ENCODE results near the gene RBFOX1.

RBFOX1 gene

DNA sequence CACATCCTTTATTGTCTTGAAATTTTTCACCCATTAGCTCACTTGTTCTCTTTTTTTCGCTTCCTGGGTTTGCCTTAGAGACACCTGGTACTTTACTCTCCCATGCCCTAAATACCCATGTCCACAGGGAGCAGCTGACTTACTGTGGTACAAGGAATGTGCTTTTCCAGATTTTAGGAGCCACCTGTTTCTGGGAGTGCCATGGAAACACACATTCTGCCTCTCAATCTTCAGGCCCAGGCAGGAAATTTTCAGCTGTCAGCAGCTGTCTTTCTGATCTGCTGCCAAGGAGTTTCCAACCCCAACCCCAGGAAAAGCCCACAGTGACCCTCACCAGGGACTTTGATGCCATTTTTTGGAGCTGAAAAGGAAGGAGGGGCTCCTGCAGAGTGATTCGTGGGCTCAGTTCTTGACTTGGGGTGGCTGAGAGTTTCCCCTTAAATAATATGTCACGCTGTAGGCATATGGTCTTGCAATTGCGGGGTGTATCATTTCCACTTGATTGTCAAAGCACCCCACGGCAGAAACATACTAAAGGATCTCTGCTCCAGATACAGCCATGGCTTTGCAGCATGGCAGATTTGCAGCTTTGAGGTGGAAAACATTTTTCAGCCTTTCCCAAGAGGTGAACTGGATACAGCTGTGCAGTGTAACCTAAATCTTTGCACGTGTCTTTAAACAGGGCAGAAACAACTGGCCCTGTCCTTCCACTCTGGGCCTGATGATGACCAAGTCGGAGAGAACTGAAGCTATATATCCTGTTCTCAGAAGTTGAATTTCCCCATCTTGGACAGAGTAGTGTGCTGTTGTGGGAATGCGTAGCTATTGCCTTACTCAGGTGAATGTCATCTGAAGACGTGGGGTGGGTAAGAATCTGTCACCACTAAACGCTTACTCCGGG is 19.2 kb downstream of the RBFOX1 start:
- Mint-ChIP-seq H3K27me3 (no peaks in the 10 kb centered on the region), H3K4me1 (no peaks in the 10 kb centered on the region), H3K4me3 (no peak overlapping the region), H3K9me3 (peaks cover 5% of the 10 kb centered on the region), H3K27ac (no peak overlapping the region), H3K36me3 (no peaks in the 10 kb centered on the region)

DNA sequence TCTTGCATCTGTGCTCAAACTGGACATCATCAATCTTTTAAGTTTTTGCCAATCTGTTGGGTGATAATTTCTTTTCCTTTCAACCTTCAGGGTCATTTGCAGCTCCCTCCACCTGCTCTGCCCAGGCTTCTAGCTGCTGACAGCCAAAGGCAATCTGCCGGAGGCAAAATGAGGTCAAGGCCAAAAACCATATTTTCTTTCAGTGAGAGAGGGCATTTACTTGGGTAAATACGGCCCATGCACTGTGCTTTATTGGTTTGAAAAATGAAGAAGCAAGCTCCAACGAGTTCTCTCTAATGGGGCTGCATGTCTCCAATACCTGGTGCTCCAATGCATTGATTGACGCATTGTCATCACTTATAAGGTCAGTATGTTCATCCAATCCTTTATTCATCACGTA is 23.1 kb downstream of the RBFOX1 start:
- no peak overlapping the region for H3K27ac Mint-ChIP-seq
- no peaks in the 10 kb centered on the region for H3K36me3 Mint-ChIP-seq
- H3K27me3 Mint-ChIP-seq, result no peaks in the 10 kb centered on the region
- H3K4me3 Mint-ChIP-seq, result no peak overlapping the region
- H3K4me1 Mint-ChIP-seq, result no peaks in the 10 kb centered on the region
- peaks cover 5% of the 10 kb centered on the region for H3K9me3 Mint-ChIP-seq

DNA sequence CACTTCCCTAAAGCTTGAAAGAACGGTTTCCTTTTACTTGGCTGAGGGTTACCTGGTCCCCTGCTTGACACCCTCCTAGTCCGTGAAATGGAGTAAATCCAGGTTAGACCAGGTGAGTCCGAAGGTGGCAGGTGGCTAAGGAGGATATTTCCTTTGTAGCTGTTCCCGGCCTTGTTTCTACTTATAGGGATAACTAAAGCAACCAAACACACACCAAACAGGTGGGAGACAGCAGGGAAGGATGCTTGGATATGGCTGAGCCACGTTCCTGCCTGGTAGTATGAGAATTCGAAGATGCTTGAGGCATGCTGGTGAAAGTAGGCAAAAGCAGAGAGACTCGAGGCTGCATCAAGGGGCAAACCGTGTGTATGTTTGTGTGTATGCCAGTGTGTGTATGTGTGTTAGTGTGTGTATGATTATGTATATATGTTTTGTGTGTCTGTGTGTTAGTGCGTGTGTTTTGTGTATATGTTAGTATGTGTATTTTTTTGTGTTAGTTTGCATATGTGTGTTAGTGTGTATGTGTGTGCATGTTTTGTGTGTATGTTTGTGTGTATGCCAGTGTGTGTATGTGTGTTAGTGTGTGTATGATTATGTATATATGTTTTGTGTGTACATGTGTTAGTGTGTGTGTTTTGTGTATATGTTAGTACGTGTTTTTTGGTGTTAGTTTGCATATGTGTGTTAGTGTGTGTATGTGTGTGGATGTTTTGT is 28.9 kb downstream of the RBFOX1 start:
- H3K4me3 Mint-ChIP-seq, result no peak overlapping the region
- no peak overlapping the region for H3K27ac Mint-ChIP-seq
- H3K27me3 Mint-ChIP-seq, result no peaks in the 10 kb centered on the region
- no peaks in the 10 kb centered on the region for H3K4me1 Mint-ChIP-seq
- peaks cover 4% of the 10 kb centered on the region for H3K9me3 Mint-ChIP-seq
- H3K36me3 Mint-ChIP-seq, result no peaks in the 10 kb centered on the region

DNA sequence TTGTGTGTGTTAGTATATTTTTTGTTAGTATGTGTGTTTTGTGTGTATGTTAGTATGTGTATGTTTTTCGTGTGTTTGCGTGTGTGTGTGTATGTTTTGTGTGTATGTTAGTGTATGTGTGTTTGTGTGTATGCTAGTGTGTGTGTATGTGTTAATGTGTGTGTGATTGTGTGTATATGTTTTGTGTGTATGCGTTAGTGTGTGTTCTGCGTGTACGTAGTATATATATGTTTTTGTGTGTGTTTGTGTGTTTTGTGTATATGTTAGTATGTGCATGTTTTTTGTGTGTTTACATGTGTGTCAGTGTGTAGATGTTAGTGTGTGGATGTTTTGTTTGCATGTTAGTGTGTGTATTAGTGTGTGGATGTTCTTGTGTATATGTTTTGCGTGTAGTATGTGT is 29.6 kb downstream of the RBFOX1 start:
- no peaks in the 10 kb centered on the region for H3K4me1 Mint-ChIP-seq

DNA sequence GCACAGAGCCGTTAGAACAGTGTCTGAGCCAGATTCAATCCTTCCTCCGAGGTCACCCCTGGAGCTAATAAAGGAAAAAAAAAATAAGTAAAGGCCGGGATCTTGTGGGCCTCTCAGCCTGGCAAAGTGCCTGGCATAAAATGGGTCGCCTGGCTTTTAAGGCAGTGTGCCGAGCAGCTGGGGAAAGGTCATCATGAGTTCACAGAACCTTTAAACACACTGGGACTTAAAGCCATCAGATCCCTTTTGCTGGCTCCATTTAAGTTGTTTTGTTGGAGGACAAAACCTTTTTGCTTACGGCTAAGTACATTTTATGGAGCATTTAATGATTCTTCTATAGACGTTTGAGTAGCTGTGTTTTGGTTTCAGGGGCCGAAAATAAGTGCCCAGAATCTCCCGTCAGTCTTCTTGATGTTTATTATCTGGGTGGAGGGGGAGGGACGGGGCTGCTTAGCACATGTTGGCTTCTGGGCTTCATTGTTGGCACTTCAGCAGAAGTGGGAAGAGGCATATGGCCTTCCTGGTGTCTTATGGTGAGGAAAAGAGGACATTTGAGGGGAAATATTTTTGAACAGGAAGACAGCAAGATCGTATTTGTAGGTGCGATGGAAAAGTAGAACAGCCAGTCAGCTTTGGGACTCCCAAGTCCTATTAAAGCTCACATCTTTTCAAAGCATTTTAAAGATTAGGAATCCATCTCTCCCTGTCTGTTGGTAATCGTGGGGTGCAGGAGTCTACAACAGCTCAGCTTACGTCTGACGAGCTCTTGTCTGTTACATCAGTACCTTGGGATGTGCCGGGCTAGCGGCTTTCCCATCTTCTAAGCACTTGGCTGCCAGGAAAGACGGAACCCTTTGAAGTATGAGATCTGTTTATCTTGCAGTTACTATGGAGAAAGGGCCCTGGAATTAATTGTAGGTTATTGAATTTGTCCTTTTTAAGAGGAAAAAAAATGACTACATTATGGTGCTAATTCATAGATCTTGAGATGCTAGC is 31.1 kb downstream of the RBFOX1 start:
- H3K36me3 Mint-ChIP-seq, result no peaks in the 10 kb centered on the region
- no peaks in the 10 kb centered on the region for H3K27me3 Mint-ChIP-seq
- no peak overlapping the region for H3K27ac Mint-ChIP-seq
- no peaks in the 10 kb centered on the region for H3K4me1 Mint-ChIP-seq
- no peak overlapping the region for H3K4me3 Mint-ChIP-seq
- H3K9me3 Mint-ChIP-seq, result peaks cover 4% of the 10 kb centered on the region

More for the DNA sequence above, 29.6 kb downstream of the RBFOX1 start:
- peaks cover 4% of the 10 kb centered on the region for H3K9me3 Mint-ChIP-seq
- no peak overlapping the region for H3K27ac Mint-ChIP-seq
- H3K27me3 Mint-ChIP-seq, result no peaks in the 10 kb centered on the region
- no peaks in the 10 kb centered on the region for H3K36me3 Mint-ChIP-seq
- H3K4me3 Mint-ChIP-seq, result no peak overlapping the region

DNA sequence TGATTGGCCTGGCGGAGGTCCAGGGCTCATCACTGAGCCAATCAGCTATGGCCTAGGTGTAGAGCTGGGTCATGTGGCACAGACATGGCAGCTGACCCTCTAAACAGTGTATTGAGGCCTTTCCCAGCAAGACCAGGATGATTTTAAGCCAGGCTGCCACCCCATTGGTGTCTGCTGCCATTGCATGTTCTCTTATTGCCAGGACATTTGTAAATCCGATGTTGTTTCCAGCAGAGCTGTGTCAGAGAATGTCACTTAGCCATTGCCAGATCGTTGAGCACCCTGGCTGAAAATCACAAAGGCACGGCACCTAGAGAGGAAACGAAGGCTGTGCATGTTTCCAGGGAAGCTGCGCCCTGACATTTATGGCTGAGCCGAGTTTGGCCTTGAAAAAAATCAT is 33.4 kb downstream of the RBFOX1 start:
- Mint-ChIP-seq H3K4me1 (no peaks in the 10 kb centered on the region), H3K27ac (no peak overlapping the region), H3K36me3 (no peaks in the 10 kb centered on the region), H3K9me3 (peaks cover 4% of the 10 kb centered on the region), H3K4me3 (no peak overlapping the region), H3K27me3 (no peaks in the 10 kb centered on the region)

DNA sequence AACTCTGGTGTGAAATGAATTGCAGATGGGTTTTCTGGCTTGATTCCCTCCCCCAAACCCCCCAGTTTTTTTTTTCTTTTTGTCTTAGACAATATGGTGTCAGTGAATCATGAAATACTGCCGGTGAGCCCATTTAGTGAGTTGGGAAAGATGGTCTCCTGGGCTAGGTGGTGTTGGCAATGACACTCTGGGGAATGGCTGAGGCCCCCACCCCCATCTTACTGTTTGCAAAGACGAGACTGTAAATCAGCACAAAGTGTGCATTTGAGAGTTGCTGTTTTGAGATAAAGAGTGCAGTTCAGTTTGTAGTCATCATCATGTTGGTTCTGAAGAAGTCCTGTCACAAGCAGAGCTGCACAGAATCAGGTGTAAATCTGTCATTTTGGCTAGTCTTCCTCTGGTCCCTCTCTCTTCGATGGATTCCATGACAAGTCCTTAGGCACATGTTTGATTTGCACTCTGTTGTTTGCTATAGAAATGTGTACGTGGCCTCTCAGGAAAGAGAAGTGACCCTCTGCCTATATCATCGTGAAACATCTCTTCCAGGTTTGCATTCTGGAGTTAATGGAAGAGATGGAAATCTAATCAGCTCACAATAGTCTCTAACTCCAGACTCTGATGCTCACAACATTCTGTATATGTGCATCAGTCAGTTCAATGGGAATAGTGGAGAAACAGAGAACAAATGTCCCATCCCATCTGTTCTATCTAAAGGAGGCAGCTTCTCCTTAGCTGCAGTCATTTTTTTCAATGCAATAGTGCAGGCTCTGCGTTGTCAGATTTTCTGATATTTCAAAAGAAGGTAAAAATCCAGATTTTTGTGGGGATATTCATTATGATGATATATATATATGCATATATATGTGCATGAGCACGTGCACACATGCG is 34.6 kb downstream of the RBFOX1 start:
- Mint-ChIP-seq H3K27ac (no peak overlapping the region), H3K4me3 (no peak overlapping the region), H3K4me1 (no peaks in the 10 kb centered on the region), H3K36me3 (no peaks in the 10 kb centered on the region), H3K27me3 (no peaks in the 10 kb centered on the region), H3K9me3 (peaks cover 7% of the 10 kb centered on the region)

DNA sequence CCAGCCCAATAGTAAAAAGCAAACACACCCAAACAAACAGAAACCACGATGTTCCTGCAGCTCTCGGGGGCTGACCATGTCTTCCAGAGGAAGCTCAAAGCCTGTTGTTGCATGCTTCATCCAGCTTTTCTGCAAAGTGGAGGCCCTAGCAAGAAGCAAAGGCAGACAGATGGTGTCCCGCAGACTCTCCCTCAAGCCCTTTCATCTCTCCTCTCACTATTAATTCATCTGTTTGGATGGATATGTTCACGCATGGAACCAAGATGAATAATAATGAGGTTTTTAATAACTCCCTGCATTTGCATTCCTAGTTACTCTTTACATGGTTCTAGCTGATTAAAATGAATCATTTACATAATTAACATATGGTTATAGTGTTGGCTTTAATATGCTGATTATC is 36.6 kb downstream of the RBFOX1 start:
- Mint-ChIP-seq H3K4me1 (no peaks in the 10 kb centered on the region), H3K27me3 (no peaks in the 10 kb centered on the region), H3K4me3 (no peak overlapping the region), H3K9me3 (peaks cover 9% of the 10 kb centered on the region), H3K36me3 (no peaks in the 10 kb centered on the region), H3K27ac (no peak overlapping the region)

DNA sequence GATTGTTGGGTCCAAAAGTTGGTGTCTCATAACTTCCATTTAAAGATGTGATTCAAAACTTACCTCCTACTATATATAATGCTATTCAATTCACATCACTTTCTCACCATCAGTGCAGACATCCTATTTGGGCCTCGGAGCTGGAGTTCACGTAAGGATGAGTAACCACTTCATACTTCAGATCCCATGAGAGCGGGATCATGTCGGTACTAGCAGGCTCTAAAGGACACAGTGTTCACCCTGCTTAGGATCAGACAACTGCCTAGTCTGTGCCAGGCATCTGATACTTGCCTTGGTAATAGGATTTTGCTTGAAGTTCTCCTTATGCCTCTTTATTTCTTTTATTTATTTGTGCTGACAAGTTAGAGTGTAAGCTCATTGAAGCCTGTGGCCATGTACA is 39.5 kb downstream of the RBFOX1 start:
- no peaks in the 10 kb centered on the region for H3K36me3 Mint-ChIP-seq
- H3K9me3 Mint-ChIP-seq, result peaks cover 5% of the 10 kb centered on the region
- H3K4me3 Mint-ChIP-seq, result no peak overlapping the region
- H3K4me1 Mint-ChIP-seq, result no peaks in the 10 kb centered on the region
- H3K27ac Mint-ChIP-seq, result no peak overlapping the region
- H3K27me3 Mint-ChIP-seq, result no peaks in the 10 kb centered on the region

DNA sequence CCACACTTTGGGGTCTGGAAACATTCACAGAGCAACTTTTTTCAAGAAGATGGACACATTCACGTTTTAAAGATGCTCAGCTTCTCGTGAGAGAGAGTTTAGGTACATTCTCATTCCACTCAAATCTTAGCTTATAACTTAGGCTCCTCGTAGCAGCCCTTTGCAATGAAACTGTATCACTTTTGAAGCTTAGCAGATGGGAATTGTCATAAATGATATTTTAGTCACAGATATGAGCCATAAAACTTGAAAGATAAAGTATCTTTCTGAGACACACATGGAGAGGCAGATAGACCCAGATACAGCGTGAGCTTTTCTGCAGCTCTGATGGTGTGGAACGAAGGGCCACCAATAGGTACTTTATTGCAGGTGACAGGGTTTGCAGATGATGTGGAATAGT is 41.1 kb downstream of the RBFOX1 start:
- Mint-ChIP-seq H3K27me3 (no peaks in the 10 kb centered on the region), H3K9me3 (peaks cover 5% of the 10 kb centered on the region), H3K4me3 (no peak overlapping the region), H3K4me1 (no peaks in the 10 kb centered on the region), H3K36me3 (no peaks in the 10 kb centered on the region), H3K27ac (no peak overlapping the region)

DNA sequence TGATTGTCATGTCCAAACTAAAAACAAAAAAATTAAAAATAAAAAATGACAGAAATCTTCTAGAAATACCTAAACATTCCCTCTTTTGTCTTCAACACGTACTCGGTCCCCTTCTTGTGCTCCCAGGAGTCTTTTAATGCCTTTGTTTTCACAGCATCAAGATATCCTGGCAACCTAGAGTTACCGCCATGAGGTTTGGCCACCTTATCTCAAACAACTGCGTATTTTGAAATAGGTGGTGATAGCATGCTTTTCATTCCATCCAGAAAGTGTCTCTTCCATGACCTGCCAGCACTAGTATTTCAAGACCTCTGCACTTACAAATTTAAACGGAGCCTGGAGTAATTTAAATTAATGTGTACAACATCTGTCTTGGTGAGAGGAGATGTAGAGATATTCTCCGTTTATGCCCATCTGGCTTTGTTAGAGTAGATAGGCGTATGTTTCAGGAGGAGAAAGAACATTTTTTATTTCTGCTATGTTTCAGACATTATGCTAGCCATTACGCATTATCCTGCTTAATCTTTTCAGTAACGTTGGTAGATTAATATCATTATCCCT is 42.0 kb downstream of the RBFOX1 start:
- no peak overlapping the region for H3K4me3 Mint-ChIP-seq
- no peak overlapping the region for H3K27ac Mint-ChIP-seq
- H3K9me3 Mint-ChIP-seq, result peaks cover 5% of the 10 kb centered on the region
- no peaks in the 10 kb centered on the region for H3K27me3 Mint-ChIP-seq
- no peaks in the 10 kb centered on the region for H3K4me1 Mint-ChIP-seq
- no peaks in the 10 kb centered on the region for H3K36me3 Mint-ChIP-seq

DNA sequence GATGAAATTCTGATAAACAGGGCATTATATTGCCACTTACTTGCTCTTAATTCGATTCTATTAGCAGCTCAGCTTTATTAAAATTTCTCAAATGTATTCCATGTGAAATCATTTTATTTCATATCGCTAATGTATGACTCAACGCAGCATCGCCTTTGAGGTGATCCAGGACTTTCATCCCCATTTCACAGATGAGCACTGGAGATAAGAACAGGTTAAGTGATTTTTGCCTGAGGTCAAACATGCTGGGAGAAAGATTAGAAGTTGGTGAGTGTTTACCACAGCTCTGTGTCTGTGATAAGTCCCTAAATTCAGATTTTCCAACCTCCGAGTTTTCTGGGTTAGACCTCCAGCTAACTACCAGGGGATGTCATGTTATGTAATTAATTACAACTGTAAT is 43.6 kb downstream of the RBFOX1 start:
- no peaks in the 10 kb centered on the region for H3K27me3 Mint-ChIP-seq
- H3K4me3 Mint-ChIP-seq, result no peak overlapping the region
- no peaks in the 10 kb centered on the region for H3K4me1 Mint-ChIP-seq
- H3K9me3 Mint-ChIP-seq, result peaks cover 5% of the 10 kb centered on the region
- H3K36me3 Mint-ChIP-seq, result no peaks in the 10 kb centered on the region
- no peak overlapping the region for H3K27ac Mint-ChIP-seq

DNA sequence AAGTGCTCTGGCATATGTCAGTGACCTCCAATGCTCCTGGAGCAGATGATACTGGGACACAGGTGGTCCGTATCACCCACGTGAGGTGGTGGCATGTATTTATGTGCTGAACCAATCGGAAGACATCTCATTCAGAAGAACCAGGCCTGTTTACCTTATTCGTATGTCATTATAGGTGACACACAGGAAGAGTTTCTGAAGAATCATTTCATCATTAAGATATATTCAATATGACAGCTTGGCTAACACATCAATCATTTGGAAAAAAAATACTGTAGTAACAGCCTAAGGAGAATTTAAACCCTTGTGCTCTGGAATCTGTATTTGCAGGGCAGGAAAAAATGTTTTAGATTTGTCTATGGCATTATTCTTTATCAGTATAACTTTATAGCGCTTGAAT is 44.6 kb downstream of the RBFOX1 start:
- Mint-ChIP-seq H3K4me3 (no peak overlapping the region), H3K4me1 (no peaks in the 10 kb centered on the region), H3K27ac (no peak overlapping the region), H3K9me3 (peaks cover 2% of the 10 kb centered on the region), H3K36me3 (no peaks in the 10 kb centered on the region), H3K27me3 (no peaks in the 10 kb centered on the region)

DNA sequence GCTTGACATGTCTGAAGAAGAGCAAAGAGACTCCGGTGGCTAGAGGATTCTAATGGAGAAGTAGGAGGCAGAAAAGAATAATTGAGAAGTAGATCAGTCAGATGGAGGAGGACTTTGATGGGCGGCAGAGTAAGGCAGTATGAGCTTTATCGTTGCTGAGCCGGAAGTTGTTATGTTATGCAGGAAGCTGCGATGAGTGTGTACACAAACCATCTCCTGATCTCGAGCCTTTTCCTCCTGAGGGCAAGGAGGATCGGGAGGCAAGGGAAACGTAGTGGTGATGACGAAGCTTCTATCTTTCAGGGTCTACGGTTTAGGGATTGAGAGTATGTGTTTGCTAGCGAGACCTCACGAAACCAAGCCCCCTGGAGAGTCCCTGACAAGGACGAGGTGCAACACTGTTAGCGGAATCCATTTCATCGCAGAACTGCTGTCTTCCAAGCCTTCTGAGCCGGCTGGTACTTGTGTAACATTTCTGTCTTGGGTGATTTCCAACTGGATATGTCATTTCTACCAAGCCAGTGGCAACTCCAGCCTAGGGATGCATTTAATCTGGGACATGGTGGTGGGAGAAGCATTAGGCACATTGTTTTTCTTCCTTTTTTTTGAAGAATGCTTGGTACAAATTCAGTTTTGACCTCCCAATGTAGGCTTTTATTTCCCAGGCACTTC is 45.5 kb downstream of the RBFOX1 start:
- Mint-ChIP-seq H3K9me3 (no peaks in the 10 kb centered on the region), H3K27me3 (no peaks in the 10 kb centered on the region), H3K4me1 (no peaks in the 10 kb centered on the region), H3K4me3 (no peak overlapping the region), H3K36me3 (no peaks in the 10 kb centered on the region), H3K27ac (no peak overlapping the region)
